Testis (tissue), 2 donors: ENCODE data around the gene UBE2QL1.

Source experiments
- POLR2A ChIP-seq: fragments of 450-650 bp; IDR thresholded peaks from one replicate; pipeline ENCODE4 v1.6.1; 2017; ENCODE audit warnings: antibody characterized with exemption, mild to moderate bottlenecking, moderate library complexity
- TF ChIP-seq, protein P1 (sequence below), 3 experiments: fragments of 450-650 bp in 2 of 3; fragments of 200-600 bp in 1 of 3; sonication (generic) in 1 of 3; IDR thresholded peaks; one replicate each; pipeline ENCODE4 v1.5.1; 2016 to 2019; ENCODE audit warnings: antibody characterized with exemption in 3 of 3, mild to moderate bottlenecking in 2 of 3, moderate library complexity in 1 of 3

DNA sequence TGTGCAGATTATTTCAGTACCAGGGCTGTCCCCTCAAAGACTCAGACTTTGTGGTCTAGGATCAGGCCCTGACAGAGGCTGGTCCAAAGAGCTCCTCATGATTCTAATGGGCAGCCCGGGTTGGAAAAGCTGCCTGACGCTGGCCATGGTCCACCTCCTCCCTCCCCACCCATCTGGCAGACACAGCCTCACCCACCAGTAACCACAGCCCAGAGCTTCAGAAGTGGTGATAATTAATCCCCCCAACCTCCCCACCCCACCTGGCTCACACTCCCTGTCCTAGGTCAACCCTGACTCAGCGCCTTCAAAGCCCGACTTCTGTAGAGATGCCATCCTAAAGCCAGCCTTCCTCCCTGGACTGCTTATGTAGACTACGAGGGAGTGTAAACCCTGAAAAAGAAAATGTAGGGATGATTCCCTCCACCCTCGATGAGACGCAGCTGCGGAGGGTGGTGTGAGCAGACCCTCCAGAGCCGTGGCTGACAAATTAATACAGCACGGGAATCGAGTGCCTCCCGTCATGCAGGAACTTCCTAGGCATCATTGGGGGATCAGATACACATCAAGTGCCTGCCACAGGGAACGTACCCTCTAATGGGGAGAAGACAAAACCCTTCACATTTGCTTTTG, 7.0 kb downstream of the UBE2QL1 start:
- TF ChIP-seq, protein P1, sequence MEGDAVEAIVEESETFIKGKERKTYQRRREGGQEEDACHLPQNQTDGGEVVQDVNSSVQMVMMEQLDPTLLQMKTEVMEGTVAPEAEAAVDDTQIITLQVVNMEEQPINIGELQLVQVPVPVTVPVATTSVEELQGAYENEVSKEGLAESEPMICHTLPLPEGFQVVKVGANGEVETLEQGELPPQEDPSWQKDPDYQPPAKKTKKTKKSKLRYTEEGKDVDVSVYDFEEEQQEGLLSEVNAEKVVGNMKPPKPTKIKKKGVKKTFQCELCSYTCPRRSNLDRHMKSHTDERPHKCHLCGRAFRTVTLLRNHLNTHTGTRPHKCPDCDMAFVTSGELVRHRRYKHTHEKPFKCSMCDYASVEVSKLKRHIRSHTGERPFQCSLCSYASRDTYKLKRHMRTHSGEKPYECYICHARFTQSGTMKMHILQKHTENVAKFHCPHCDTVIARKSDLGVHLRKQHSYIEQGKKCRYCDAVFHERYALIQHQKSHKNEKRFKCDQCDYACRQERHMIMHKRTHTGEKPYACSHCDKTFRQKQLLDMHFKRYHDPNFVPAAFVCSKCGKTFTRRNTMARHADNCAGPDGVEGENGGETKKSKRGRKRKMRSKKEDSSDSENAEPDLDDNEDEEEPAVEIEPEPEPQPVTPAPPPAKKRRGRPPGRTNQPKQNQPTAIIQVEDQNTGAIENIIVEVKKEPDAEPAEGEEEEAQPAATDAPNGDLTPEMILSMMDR (IDR thresholded peaks at IDR 0.05), result no peak
- TF ChIP-seq POLR2A, result no peak
